Fibroblast of skin of scalp (primary cell): ENCODE measurements around the gene SEPTIN7. TPM values are rescaled to one million over a fixed set of nuclear protein-coding genes. Genes with fewer than 3 reads are reported as not detected.
"Not testable (repeated sequence)": the region's sequence is repeated elsewhere in the genome, so short reads cannot be mapped to it uniquely, and the experiment has no call there.

ENCODE experiments used
- DNase-seq: peaks from one replicate; pipeline ENCODE4 v3.0.0-alpha.2; 2013
- polyA plus RNA-seq, 2 experiments: library from polyadenylated mRNA; unstranded; fragments of 120-200 nt; gene quantifications; one replicate each; pipeline ENCODE4 v1.2.1, GENCODE V29; 2013; ENCODE audit not compliant: insufficient read length in 2 of 2

The SEPTIN7 gene
- 394 TPM for polyA plus RNA-seq (2013, experiment 1 of 2; ENCODE audit: insufficient read length)
- 427 TPM for polyA plus RNA-seq (2013, experiment 2 of 2; ENCODE audit: insufficient read length)

DNA sequence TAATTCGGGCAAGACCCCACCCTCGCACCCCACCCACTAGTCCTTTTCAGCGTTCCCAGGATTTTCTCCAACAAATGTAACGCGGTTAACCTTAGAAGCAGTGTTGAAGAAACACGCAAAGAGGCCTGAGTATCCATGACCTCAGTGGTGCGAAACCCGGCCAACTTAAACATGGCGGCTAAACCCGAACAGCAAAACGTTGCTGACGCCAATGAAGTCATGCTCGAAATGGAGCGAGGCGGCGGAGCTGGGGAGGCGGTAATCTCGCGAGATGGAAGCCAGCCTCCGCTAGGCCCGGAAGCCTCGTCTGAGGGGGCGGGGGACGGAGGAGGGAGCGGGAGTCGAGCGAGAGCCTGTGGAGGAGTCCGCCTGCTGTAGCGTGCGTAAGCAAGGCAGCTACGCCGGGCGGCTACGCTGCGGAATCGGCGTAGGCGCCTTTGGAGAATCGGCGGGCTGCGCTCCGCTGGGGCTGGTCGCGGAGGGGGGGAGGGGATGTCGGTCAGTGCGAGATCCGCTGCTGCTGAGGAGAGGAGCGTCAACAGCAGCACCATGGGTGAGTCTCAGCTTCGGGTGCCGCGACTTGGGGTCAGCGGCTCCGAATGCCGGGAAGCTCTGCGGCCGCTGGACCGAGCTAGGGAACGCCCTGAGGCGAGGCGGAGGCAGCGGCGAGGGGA is at the start of gene SEPTIN7:
TSS of gene SEPTIN7 (plus strand) at position 340 of the 674 bp plus-strand sequence. CDS start at position 493, 153 bp downstream.
- peak; percentile 100 for DNase-seq

DNA sequence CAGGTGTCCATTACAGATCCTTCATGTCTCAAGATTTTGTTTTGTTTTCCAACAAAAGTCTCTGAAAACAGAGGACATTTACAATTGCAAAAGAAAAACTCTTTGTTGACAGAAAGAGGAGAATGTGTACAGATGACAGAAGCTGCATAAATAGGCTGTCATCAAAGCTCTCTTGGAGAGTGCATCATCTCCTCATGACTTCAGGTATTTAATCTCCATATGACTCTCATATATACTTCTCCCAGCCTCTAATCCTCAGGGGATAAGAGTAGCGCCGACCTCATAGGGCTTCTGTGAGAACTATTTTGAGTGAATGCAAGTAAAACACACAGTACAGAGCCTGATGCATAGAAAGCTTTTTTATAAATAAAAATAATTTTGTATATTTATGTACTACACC is 48.1 kb upstream of the SEPTIN7 start:
- no peak for DNase-seq

DNA sequence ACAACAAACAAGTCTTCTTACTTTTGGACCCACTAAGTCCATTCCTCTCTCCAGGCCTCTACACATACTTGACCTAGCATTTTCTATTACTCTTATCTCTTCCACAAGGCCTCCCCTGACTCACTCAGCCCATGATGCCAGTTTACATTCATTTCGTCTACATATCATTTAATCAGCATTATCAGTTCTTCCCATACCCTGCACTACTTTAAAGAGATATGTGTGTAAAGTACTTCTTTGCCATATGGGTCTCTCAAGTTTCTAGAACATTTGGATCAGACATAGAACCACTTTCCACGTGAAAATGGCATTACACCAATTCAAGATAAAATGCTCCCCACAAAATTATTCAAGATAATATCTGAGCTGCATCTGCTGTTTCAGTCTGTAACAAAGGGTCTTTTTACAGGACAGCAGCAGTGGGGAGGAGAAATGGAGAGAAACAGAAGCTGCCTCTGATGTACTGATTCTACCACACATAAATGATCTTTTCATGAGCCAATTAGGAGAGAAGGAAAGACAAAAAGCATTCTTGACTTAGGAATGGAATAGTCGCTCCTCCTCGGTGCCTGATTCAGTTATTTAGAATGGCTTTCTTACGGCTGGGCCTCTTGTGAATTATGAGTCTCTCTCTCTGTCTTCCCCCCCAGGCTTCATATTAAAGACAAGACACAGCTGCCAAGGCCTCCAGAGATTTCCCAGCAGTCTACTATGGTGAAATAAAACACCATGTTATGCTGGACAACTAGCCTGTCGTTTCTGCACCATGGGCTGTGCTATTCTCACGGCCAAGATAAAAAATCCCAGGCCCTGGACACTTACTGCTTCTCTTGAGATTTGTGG is 46.9 kb upstream of the SEPTIN7 start:
- peak; percentile 61 for DNase-seq

DNA sequence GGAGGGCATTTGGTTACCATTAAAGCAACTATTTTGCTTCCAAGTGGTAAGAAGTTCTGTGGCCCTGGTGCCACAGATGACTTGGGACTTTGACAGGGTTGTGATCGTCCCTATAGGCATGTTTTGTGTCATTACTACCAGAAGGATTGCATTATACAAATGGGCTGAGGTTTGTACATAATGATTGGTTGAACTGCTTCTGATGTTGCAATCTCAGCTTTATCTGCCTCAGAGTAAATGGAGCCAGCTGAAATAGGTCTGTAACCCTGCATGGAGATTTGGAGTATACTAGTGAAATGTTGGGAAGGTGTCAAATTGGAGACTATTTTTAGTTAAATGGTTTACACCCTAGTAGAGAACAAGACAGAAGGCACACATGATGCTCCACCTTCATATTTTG is 46.1 kb upstream of the SEPTIN7 start:
- DNase-seq: peak; percentile 12

DNA sequence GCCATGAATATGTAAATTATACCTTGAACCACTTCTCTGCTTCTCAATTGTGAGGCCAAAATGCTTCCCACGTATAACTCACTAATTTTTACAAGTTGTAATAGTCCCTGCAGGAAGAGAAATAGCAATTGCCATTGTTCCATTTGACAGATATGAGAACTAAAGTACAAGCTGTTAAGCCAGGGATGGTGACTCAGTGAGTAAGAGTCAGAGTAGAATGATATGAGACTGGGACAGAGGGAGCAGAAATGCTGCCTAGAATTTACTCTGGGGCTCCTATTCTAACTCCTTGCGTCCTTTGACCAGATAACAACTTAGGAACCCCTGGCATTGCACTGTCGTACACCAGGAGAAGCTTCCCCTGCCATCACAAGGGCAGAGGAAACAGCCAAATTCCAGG is 45.1 kb upstream of the SEPTIN7 start:
- DNase-seq: no peak

DNA sequence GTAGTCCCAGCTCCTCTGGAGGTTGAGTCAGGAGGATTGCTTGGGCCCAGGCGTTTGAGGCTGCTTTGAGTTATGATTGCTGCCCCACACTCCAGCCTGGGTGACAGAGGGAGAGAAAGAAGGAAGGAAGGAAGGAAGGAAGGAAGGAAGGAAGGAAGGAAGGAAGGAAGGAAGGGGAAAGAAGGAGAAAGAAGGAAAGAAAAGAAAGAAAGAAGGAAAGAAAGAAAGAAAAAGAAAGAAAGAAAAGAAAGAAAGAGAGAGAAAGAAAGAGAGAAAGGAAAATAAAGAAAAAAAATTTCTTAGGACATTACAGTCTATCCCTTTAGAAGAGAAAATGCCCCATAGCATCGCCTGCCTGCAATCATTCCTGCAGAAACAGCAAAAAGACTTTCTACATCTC is 44.4 kb upstream of the SEPTIN7 start:
- DNase-seq: not testable (repeated sequence)

DNA sequence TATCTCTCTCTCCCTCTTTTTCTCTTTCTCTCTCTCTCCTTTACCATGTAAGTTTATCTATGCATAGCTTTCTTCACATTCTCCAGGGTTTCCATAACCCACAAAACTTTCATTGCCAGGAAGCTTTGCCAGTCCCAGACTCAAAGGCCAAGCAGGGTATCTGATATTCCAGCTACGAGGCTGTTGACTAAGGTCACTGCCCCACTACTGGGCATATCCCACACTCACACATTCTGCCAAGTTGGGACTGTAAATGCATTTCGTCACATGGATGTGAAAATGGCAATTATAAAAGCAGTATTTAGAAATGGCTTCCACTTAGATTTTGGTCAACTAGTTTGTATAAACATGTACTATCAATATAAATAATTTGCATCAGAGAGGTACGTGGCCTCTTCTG is 43.3 kb upstream of the SEPTIN7 start:
- DNase-seq: no peak

DNA sequence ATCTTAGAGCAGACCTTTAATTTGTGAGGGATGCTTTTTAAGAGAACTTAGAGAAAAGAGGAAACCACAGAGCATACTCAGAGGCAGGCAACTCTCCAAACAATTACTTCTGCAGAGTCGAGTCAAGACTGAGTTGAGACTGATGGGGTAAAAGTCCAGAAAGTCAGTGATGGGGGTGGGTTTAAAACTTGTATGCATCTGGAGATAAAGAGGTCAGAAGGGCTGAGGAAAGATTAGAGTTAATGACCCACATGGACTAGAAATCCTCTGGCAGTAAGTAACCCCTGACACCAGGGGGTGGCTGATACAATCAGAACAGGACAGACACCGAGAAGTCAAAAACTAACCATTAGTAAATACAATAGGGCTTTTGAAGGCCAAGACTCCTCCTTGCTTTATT is 42.4 kb upstream of the SEPTIN7 start:
- no peak for DNase-seq

DNA sequence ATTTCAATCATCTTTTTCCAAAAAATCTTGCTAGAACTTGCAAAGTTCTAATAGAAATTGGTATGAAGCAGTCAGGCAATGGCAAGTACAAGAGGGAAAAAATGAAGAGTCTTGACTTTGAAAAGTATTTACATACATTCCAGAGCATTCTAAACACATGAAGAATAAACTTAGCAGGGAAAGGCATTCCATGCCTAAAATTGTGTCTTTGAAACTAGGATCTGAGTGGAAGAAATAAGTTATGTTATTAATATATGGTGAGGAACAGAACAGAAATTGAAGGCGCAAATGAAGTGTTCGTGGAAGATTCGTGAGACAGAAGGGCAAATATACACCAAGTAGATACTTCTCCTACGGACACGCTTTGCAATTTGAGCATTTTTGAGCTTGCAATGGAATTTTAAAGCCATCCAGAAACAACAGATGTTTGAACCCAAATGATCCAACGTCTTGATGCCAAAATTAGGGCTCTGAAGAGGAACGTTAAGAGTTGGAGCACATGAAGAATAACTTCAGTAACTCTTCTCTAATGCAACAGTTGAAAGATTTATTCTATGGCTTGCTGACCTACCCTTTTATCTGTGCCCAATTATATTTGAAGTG is 40.6 kb upstream of the SEPTIN7 start:
- peak; percentile 17 for DNase-seq

DNA sequence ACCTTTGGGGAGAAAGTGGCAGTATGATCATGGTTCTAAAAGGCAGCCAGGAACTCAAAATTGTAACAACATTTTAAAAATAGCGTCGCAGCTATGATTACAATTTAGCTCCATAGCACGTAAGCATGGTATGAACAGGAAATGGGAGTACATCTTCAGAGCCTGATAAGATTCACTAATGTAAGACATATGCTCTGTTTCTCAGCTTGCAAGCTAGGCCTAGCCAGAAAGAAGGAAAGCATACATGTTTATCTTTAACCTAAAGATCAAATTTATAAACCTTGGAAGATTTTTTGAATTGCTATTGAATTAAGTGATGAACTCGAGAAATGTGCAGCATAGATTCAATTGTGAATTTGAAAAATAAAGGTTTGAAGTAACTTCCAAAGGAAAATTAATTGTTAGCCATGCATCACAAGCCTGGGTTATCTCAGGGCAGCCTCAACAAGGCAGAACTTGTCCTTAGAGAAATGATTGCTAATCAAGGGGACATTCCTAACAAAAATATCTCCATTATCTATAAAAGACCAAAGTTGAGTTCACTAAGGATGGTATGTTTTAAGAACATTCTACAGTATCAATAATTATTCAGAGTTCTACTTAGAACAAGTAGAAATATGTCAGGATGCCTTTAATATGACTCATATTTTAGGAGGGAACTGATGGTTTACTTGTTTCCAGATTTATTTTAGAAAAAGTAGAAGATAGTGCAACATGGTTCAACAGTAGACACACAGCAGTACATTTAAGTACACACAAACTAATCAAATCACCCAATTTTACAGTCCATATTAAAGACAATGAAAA is 38.8 kb upstream of the SEPTIN7 start:
- peak; percentile 65 for DNase-seq

DNA sequence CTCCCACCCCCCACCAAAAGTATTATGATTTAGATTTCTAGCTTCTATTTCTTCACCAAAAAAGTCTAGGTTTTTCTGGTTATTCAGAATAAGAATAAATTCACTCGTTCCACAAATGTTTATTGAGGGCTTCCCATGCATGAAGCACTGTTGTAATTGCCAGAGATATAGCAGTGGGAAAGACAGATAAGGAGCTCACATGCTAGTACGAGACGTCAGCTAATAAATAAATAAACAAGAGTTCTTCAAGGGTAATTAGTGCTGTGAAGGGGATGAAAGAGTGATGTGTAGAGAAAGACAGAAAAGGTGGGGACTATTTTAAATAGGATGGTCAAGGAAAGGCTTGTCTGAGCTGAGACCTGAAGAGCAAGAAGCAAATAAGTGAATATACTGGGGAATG is 38.1 kb upstream of the SEPTIN7 start:
- no peak for DNase-seq

DNA sequence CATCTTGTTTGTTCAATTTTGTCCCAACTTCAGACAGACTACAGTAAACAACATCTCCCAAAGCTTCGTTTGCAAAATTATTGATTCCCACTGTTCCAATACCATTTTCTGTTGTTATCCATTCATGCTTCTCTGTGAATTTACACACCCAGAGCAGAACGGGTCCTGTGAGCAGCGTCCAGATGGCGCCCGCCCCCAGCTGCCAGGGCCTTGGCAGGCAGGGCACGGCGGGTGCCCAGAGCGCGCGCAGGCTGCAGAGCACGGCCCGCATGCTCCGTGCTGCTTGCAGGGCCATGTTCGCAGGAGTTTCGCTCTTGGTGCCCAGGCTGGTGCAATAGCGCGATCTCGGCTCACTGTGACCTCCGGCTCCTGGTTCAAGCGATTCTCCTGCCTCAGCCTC is 32.5 kb upstream of the SEPTIN7 start:
- DNase-seq: no peak

DNA sequence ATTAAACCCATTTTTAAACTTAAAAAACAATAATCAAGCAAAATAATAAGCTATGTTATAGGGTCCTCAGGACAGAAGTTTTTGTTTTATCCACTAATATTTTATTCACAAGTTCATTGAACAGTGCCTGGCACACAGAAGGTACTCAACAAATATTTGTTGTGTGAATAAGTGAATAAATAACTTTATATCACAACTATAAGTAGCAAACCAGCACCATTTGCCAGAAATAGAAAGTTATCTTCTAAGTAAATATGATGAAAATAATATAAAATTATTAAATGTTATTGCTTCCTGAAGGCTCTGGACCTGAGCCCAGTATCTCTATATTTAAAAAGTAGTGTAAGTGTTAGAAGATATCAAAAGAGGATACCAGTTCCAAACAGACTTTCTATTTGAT is 29.1 kb upstream of the SEPTIN7 start:
- no peak for DNase-seq

DNA sequence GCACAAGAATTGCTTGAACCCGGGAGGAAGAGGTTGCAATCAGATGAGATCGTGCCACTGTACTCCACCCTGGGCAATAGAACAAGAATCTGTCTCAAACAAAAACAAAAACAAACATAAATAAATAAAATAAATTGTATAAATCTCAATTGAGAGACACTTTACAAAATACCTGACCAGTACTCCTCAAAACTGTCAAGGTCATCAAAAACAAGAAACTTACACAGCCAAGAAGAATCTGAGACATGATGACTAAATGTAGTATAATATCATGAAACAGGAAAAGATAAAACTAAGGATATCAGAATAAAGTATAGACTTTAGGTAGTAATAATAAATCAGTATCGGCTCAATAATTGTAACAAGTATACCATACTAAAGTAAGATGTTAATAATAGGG is 26.9 kb upstream of the SEPTIN7 start:
- DNase-seq: no peak

DNA sequence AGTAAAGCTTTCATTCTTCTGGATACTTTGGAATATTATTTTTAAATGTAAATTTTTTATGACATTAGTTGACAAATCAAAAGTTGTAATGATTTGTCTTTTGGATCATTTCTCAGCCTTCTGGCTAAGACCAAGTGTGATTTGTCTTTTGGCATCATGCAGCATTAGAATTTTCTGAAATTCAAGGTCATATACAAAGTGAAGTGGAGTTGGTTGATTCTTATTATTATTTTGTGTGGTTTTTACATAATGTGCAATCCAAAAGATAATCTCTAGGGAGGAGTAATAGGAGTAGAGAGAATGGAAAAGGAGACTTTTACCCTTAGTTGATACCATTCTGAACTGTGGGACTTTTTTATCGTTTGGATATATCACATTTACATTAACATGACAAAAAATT is 24.2 kb upstream of the SEPTIN7 start:
- DNase-seq: no peak

DNA sequence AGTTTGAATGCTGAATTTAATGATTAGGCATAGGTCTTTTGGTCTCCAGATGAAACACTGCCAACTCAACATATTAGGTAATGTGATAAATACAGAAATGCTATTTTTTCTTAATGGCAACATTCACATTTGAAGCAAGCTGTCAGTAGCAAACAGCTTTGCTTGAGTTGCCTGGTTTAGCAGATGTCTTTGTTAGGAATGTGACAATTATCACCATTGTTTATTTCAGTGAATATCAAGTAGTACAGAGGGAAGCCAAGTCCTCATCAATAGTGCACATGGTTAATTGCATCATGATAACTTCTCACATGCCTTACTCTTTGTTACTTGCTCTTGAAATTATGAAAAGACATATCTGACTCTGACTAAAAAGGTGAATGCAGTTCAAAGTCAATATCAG is 23.7 kb upstream of the SEPTIN7 start:
- no peak for DNase-seq

DNA sequence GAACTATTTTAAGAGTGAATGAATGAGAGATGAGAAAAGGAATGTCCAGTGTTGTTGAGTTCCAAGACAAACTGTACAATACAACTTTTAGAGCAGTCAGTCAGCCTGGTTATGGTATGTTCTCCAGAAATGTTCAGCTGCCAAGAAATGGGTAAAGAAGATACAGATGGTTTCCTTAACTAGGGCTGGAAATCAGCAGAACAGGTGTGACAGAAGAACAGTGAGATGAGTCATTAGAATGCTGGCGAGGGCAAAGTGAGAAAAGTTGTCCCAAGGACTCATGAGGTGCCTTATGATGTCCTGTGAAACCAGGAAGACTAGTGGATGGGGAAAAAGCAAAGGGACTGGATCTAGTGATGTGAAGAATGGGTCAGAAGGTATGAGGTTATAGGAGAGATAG is 20.8 kb upstream of the SEPTIN7 start:
- DNase-seq: no peak

DNA sequence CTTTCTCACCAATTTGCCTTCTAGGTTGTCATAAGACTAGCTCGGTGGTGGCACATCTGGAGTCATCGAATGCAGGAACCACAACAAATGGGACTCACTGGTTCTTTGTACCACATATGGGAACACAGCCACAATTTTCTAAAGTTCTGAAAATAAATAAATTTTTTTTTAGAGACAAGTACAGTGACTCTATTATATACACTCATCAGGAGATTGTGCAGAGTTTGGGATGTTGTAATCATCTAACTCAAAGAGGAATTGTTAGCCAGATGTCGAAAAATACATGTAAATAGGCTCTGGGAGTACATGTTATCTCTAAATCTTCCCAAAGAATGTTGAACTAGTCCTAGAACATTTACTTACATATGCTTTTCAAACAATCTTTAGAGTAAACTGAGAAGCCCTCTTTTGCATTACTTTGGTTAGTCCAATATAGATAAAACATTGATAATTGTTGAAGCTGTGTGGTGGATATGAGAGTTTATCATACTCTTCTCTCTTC is 19.6 kb upstream of the SEPTIN7 start:
- DNase-seq: no peak

DNA sequence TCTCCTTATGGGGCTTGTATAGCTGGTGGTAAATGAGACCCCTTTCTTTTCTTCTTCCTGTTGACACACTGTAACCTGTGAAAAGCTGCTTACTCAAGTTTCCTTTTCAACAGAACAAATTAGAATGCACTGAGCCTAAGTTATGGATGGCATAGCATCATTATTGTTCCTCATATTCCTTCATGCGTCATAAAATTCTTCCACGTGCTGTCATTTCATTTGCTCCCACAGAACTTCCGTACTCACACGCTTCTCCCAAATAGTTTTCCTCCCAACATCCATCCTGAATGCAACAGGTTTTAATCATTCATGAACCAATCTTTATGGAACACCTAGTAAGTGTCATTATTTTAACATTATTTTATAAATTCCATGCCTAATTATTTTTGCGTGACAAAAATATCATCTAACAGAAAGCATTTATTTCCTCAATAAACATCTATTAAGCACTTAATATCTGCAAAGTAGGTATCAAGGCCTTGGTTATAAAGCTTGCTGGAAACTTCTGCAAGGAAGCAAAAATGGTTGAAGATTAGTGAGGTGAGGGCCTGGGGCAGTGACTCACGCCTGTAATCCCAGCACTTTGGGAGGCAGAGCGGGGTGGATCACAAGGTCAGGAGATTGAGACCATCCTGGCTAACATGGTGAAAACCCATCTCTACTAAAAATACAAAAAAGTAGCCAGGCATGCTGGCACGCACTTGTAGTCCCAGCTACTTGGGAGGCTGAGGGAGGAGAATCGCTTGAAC is 18.9 kb upstream of the SEPTIN7 start:
- no peak for DNase-seq

DNA sequence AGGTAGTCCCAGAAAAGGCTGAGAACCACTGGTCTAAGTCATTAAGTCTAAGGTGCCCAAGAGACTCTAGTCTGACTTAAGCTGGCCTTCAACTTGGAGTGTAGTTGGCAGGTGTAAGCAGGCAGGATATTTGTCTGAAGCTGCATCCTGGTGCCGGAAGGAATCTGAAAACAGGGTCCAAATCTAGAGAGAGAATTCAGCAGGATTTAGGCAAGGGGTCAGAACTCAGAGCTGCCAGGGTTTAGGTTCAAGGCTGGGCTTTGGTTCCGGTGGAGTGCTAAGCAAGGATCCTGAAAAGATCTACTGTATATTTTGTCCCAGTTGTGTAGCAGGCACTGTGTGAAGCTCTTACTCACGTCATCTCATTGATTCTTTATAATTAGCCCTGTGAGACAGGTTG is 16.5 kb upstream of the SEPTIN7 start:
- DNase-seq: no peak

DNA sequence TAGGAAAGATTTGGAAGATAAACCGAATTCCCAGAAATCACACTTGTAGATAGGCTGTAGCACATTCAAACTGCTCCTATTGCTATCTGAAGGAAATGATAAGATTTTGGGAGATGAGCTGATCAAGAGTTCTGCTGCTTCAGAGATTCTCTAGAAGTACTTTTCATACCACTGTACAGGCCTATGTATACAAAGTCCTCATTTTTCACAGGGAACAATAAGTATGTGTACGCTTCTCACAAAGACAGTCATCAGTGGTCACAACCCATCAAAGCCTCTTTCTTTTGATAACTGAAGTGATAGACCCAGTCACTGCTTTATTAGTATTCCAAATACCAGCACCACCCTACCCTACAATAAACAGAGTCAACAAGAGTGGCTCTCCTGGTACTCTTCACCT is 15.6 kb upstream of the SEPTIN7 start:
- no peak for DNase-seq

DNA sequence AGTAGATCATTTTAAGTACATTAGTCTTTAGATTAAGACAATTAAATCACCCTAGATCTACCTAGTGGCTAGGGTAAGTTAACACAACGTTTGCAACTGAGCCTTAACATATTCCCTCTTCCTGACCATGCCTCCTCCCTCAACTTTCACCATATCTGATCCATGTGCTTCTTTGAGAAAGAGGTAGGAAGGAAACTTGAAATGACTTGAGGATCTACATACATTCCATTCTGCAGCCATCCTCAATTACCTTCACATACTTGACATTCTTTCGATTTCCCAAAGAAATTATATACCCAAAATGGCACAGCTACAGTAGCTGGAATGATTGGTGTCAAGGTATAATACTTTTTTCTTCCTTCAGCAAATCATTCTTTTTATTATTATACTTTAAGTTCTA is 12.9 kb upstream of the SEPTIN7 start:
- DNase-seq: no peak
